Rectal smooth muscle tissue (tissue), 1 donor: ENCODE measurements around the gene DUXB.
A peak's percentile ranks its signal among the peaks of the same experiment; 100 is the strongest.

Experiments used
- H3K27ac ChIP-seq: one replicate; pipeline ENCODE4 v1.7.0; 2013; ENCODE audit warnings: low read depth, low read length, inconsistent platforms
- H3K27me3 ChIP-seq: one replicate; pipeline ENCODE4 v1.7.0; 2013; ENCODE audit warnings: low read length; ENCODE audit not compliant: control insufficient read depth, insufficient read depth
- H3K36me3 ChIP-seq: one replicate; pipeline ENCODE4 v1.7.0; 2013; ENCODE audit warnings: low read length; ENCODE audit not compliant: control insufficient read depth, insufficient read depth
- H3K4me1 ChIP-seq: one replicate; pipeline ENCODE4 v1.7.0; 2013; ENCODE audit warnings: low read length; ENCODE audit not compliant: control insufficient read depth, insufficient read depth
- H3K4me3 ChIP-seq: one replicate; pipeline ENCODE4 v1.7.0; 2013; ENCODE audit warnings: low read length
- H3K9ac ChIP-seq: one replicate; pipeline ENCODE4 v1.7.0; 2013; ENCODE audit warnings: low read length

DUXB gene

GRCh38 chr16:75701361-75701760 is at the start of gene DUXB:
DUXB (minus strand) TSS chr16:75701461; CDS start chr16:75701418, 43 bp downstream.
- no peaks in the 10 kb centered on the region for H3K36me3 ChIP-seq
- no peaks in the 10 kb centered on the region for H3K4me1 ChIP-seq
- H3K4me3 ChIP-seq = no peak within 1 kb of the TSS
- H3K27ac ChIP-seq = no peak within 1 kb of the TSS
- no peaks in the 10 kb centered on the region for H3K27me3 ChIP-seq
- H3K9ac ChIP-seq = no peak within 1 kb of the TSS

- Histone ChIP-seq H3K27ac (no peak overlapping the region), H3K27me3 (no peaks in the 10 kb centered on the region), H3K9ac (no peak overlapping the region), H3K36me3 (no peaks in the 10 kb centered on the region), H3K4me3 (no peak overlapping the region), H3K4me1 (no peaks in the 10 kb centered on the region)
Observed at GRCh38 chr16:75750528-75750927, 49.3 kb upstream of the DUXB start.

- Histone ChIP-seq H3K4me3 (no peak overlapping the region), H3K27ac (no peak overlapping the region), H3K27me3 (no peaks in the 10 kb centered on the region), H3K36me3 (no peaks in the 10 kb centered on the region), H3K9ac (no peak overlapping the region), H3K4me1 (no peaks in the 10 kb centered on the region)
Observed at GRCh38 chr16:75746359-75746758, 45.1 kb upstream of the DUXB start.

- Histone ChIP-seq H3K4me3 (no peak overlapping the region), H3K27me3 (no peaks in the 10 kb centered on the region), H3K9ac (no peak overlapping the region), H3K36me3 (no peaks in the 10 kb centered on the region), H3K4me1 (no peaks in the 10 kb centered on the region), H3K27ac (no peak overlapping the region)
Observed at GRCh38 chr16:75745823-75746222, 44.6 kb upstream of the DUXB start.

DNA sequence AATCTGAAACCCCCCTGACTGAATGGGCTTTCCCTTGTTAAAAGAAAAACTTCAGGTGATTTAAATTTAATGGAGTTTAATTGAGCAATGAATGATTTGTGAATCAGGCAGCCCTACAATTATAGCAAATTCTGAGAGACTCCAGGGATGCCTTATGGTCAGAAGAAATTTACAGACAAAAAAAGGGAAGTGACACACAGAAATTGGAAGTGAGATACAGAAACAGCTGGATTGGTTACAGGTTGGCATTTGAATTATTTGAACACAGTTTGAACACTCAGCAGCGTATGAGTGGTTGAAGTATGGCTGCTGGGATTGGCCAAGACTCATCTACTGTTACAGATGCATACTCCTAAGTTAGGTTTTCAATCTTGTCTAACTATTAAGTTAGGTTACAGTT is 44.0 kb upstream of the DUXB start:
- Histone ChIP-seq H3K4me1 (no peaks in the 10 kb centered on the region), H3K4me3 (no peak overlapping the region), H3K36me3 (no peaks in the 10 kb centered on the region), H3K27me3 (no peaks in the 10 kb centered on the region), H3K9ac (no peak overlapping the region), H3K27ac (no peak overlapping the region)

DNA sequence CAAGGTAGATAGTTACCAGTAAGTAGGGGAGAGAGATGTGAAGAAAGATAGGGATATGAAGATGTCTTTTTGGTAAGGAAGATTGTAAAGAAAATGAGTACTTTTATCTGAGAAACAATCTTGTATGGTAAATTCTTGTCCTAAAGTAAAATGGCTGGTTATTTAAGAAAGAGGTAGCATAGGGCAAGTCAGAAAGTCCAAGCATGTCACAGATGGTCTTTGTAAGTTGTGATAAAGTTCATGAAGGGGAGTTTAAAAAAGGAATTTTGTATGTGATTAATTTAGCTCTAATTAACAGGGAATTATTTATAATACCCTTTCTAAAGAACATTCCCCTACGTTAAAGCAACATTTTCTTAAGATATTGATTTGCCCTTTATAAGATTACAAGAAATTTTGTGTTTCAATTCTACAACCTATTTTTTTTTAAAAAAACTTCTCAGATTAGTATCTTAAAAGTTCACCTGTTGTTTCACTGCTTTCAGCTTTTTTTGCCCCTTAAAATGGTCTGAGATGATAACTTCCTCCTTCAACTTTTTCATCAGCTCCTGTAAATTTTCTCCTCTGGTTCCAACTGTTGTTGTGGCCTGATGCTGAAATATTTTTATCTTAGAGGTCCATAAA is 41.3 kb upstream of the DUXB start:
- no peak overlapping the region for H3K27ac ChIP-seq
- H3K4me1 ChIP-seq = no peaks in the 10 kb centered on the region
- H3K4me3 ChIP-seq = no peak overlapping the region
- H3K27me3 ChIP-seq = no peaks in the 10 kb centered on the region
- no peak overlapping the region for H3K9ac ChIP-seq
- no peaks in the 10 kb centered on the region for H3K36me3 ChIP-seq

- no peaks in the 10 kb centered on the region for H3K27me3 ChIP-seq
- H3K9ac ChIP-seq = no peak overlapping the region
- peak overlapping the region; percentile 61 for H3K27ac ChIP-seq
- H3K36me3 ChIP-seq = no peaks in the 10 kb centered on the region
- no peak overlapping the region for H3K4me3 ChIP-seq
- H3K4me1 ChIP-seq = peaks cover 14% of the 10 kb centered on the region
Observed at GRCh38 chr16:75733305-75734211, 32.3 kb upstream of the DUXB start.

DNA sequence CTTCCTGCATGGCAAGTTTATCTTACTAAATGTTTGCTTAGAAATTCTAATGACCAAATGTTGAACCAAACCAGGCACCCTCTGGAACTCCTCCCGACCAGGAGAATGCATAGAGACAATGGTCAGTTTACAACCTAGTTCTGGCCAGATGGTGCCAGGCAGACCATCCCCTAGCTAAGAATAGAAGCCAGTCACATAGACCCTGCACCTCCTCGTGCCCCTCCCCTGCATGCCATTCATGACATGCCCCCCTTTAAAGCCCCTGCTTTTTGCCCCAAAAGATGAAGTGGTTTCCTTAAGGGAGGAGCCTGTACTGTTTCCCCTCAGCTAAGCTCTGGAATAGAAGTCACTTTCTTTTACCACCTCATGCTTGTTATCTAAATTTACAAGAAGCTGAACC is 31.6 kb upstream of the DUXB start:
- H3K27me3 ChIP-seq = no peaks in the 10 kb centered on the region
- H3K9ac ChIP-seq = no peak overlapping the region
- no peaks in the 10 kb centered on the region for H3K36me3 ChIP-seq
- no peak overlapping the region for H3K4me3 ChIP-seq
- peaks cover 14% of the 10 kb centered on the region for H3K4me1 ChIP-seq
- H3K27ac ChIP-seq = peak overlapping the region; percentile 61

DNA sequence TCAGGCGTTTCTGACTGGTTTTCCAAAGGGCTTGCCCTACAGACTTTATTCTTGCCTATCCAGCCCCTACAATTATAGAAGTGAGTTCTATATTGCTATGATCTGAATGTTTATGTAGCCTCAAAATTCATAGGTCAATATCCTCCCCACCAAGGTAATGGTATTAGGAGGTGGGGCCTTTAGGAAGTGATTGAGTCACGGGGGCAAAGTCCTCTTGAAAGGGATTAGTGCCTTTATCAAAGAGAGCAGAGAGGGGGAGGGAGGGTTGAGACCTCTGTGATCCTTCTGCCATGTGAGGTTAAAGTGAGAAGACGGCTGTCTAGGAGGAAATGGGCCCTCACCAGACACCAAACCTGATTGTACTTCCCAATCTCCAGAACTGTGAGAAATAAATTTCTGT is 26.0 kb upstream of the DUXB start:
- no peak overlapping the region for H3K9ac ChIP-seq
- H3K36me3 ChIP-seq = no peaks in the 10 kb centered on the region
- no peaks in the 10 kb centered on the region for H3K4me1 ChIP-seq
- no peak overlapping the region for H3K27ac ChIP-seq
- no peak overlapping the region for H3K4me3 ChIP-seq
- H3K27me3 ChIP-seq = no peaks in the 10 kb centered on the region

DNA sequence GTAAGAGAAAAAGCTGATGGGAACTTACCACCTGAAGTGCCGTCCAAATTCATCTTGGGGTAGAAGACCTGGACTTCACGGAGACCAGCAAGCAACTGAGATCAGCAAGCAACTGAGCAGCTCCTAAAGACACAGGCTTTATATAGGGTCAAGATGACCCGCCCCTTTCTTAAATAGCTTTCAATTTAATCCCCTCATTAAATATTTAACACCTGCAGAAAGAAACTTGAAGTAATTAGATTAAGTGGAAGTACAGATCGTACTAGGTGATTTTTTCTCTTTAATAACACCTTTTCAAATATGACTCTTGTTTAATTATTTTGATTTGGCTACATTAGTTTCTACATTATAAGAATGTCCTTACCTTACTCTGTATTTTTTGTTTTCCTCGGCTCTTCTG is 25.1 kb upstream of the DUXB start, which contains the start of gene CPHXL:
TSS of gene CPHXL (minus strand) at position 101 of the 400 bp plus-strand sequence. CDS start at position 53, 48 bp downstream.
- Histone ChIP-seq H3K27me3 (no peaks in the 10 kb centered on the region), H3K9ac (no peak within 1 kb of the TSS), H3K36me3 (no peaks in the 10 kb centered on the region), H3K4me3 (no peak within 1 kb of the TSS), H3K27ac (no peak within 1 kb of the TSS), H3K4me1 (no peaks in the 10 kb centered on the region)

DNA sequence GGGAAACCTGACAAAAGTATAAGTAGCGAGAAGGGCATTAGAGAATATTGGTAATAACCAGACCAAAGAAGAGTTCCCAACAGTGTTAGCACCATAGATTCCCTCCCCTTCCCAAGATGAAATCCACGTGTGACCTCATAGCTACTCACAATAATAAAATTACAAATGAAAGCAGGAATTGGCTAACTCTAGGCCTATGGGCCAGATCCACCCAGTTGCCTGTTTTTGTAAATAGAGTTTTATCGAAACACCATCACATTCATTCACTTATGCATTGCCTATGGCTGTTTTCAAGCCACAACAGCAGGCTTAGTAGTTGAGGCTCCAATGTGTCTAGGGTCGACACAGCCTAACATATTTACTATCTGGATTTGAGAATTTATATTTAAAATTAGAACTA is 17.2 kb upstream of the DUXB start:
- Histone ChIP-seq H3K4me1 (no peaks in the 10 kb centered on the region), H3K4me3 (no peak overlapping the region), H3K9ac (no peak overlapping the region), H3K36me3 (no peaks in the 10 kb centered on the region), H3K27ac (no peak overlapping the region), H3K27me3 (no peaks in the 10 kb centered on the region)

DNA sequence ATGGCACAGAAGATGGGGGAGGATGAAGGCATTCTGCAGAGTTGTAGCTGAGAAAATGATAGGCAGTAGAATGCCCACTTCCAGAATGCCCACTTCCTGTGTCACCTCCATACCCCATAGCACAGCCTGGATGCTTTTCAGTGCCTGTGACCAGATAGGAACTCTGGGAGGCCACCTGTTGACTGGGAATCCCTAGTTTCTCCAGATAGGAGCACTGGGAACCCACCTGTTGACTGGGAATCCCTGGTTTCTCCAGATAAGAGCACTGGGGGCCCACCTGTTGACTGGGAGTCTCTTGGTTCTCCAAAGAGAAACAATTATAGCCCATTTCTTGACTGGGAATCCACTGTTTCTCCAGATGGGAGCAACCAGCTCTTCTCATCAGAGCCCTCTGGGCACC is 13.4 kb upstream of the DUXB start:
- Histone ChIP-seq H3K4me1 (no peaks in the 10 kb centered on the region), H3K36me3 (no peaks in the 10 kb centered on the region), H3K9ac (no peak overlapping the region), H3K4me3 (no peak overlapping the region), H3K27ac (no peak overlapping the region), H3K27me3 (no peaks in the 10 kb centered on the region)

GRCh38 chr16:75710344-75710743 is 9.1 kb upstream of the DUXB start:
- no peak overlapping the region for H3K27ac ChIP-seq
- no peaks in the 10 kb centered on the region for H3K4me1 ChIP-seq
- H3K9ac ChIP-seq = no peak overlapping the region
- no peak overlapping the region for H3K4me3 ChIP-seq
- H3K36me3 ChIP-seq = no peaks in the 10 kb centered on the region
- H3K27me3 ChIP-seq = no peaks in the 10 kb centered on the region
